Measurements from ENCODE around the gene NPR3.

GRCh38 chr5:32753051-32753450 lies 41.9 kb downstream of the NPR3 start:
- TF ChIP-seq EP300 (IDR thresholded peaks at IDR 0.05; ENCODE audit: borderline replicate concordance in 1 of 2, low read depth in 1 of 2, low read length in 1 of 2) (no peak), FOXJ3 (CRISPR knock-in tag; IDR thresholded peaks at IDR 0.05) (no peak), NRF1 (IDR thresholded peaks at IDR 0.05; ENCODE audit: low read depth, low read length) (no peak), SIN3A (IDR thresholded peaks at IDR 0.05; ENCODE audit: borderline replicate concordance, low read depth, low read length) (no peak), MAX (IDR thresholded peaks at IDR 0.05; ENCODE audit: low read depth) (no peak), CTCF (IDR thresholded peaks at IDR 0.05) (no peak), POLR2AphosphoS5 (IDR thresholded peaks at IDR 0.05; ENCODE audit: low read depth, low read length) (no peak), USF2 (IDR thresholded peaks at IDR 0.05; ENCODE audit: borderline replicate concordance, low read depth, low read length) (no peak), GABPA (IDR thresholded peaks at IDR 0.05; ENCODE audit: low read depth) (no peak), EZH2phosphoT487 (IDR thresholded peaks at IDR 0.05; ENCODE audit: borderline replicate concordance, low read depth) (no peak), FOXM1 (IDR thresholded peaks at IDR 0.05; ENCODE audit: low read depth) (no peak), IRF3 (IDR thresholded peaks at IDR 0.05; ENCODE audit: low read depth, low read length) (no peak), YY1 (IDR thresholded peaks at IDR 0.05; ENCODE audit: low read depth) (no peak)
